HEK293T (cell line): ENCODE results near the gene ZNF236.

Source experiments
- CTCF ChIA-PET: fragments of 350-600 bp; formaldehyde crosslinking; extraction: SDS; loops from one replicate; lab custom pipeline; 2021; ENCODE audit warnings: antibody characterized with exemption, inconsistent platforms; lab: Yijun Ruan, JAX
- POLR2A ChIA-PET: fragments of 350-600 bp; formaldehyde crosslinking; extraction: SDS; loops from one replicate; lab custom pipeline; 2020; ENCODE audit warnings: antibody characterized with exemption, inconsistent platforms; lab: Yijun Ruan, JAX
- DNase-seq: peaks from one replicate; pipeline ENCODE4 v3.0.0; 2012; ENCODE audit warnings: mixed read lengths; ENCODE audit errors: extremely low spot score
- ARNT ChIP-seq: fragments of 450-650 bp; IDR thresholded peaks from 2 replicates; pipeline ENCODE4 v1.6.1; 2017; ENCODE audit warnings: mild to moderate bottlenecking
- BHLHE40 ChIP-seq: fragments of 450-650 bp; IDR thresholded peaks from 2 replicates; pipeline ENCODE4 v1.6.1; 2016; ENCODE audit warnings: mild to moderate bottlenecking, moderate library complexity, borderline replicate concordance
- CTBP1 ChIP-seq: fragments of 450-650 bp; IDR thresholded peaks from 2 replicates; pipeline ENCODE4 v1.6.1; 2016; ENCODE audit warnings: borderline replicate concordance
- ELF4 ChIP-seq: fragments of 450-650 bp; IDR thresholded peaks from 2 replicates; pipeline ENCODE4 v1.6.1; 2017; ENCODE audit warnings: antibody characterized with exemption
- FOXA1 ChIP-seq: fragments of 450-650 bp; IDR thresholded peaks from 2 replicates; pipeline ENCODE4 v1.6.1; 2016; ENCODE audit warnings: mild to moderate bottlenecking
- FOXK2 ChIP-seq: fragments of 450-650 bp; IDR thresholded peaks from 2 replicates; pipeline ENCODE4 v1.6.1; 2016; ENCODE audit warnings: mild to moderate bottlenecking
- FOXM1 ChIP-seq: fragments of 450-650 bp; IDR thresholded peaks from 2 replicates; pipeline ENCODE4 v1.6.1; 2017; ENCODE audit warnings: mild to moderate bottlenecking, borderline replicate concordance
- HDGF ChIP-seq: fragments of 450-650 bp; IDR thresholded peaks from 2 replicates; pipeline ENCODE4 v1.6.1; 2017; ENCODE audit warnings: antibody characterized with exemption, borderline replicate concordance
- L3MBTL2 ChIP-seq: fragments of 450-650 bp; conservative IDR thresholded peaks from 2 replicates; pipeline ENCODE4 v1.6.1; 2016; ENCODE audit warnings: mild to moderate bottlenecking
- LEF1 ChIP-seq: fragments of 450-650 bp; IDR thresholded peaks from 2 replicates; pipeline ENCODE4 v1.6.1; 2017; ENCODE audit warnings: mild to moderate bottlenecking, borderline replicate concordance
- NFRKB ChIP-seq: fragments of 450-650 bp; IDR thresholded peaks from 2 replicates; pipeline ENCODE4 v1.6.1; 2016; ENCODE audit warnings: mild to moderate bottlenecking, moderate library complexity
- SP1 ChIP-seq: fragments of 450-650 bp; IDR thresholded peaks from 2 replicates; pipeline ENCODE4 v1.6.1; 2017
- SUZ12 ChIP-seq: fragments of 450-650 bp; IDR thresholded peaks from 2 replicates; pipeline ENCODE4 v1.6.1; 2016; ENCODE audit warnings: mild to moderate bottlenecking
- TARDBP ChIP-seq: fragments of 450-650 bp; IDR thresholded peaks from 2 replicates; pipeline ENCODE4 v1.6.1; 2016
- ZNF384 ChIP-seq: fragments of 450-650 bp; IDR thresholded peaks from 2 replicates; pipeline ENCODE4 v1.6.1; 2016
- TF ChIP-seq, protein P1 (sequence below): fragments of 450-650 bp; IDR thresholded peaks from 2 replicates; pipeline ENCODE4 v1.6.1; 2016

ZNF236 gene

DNA sequence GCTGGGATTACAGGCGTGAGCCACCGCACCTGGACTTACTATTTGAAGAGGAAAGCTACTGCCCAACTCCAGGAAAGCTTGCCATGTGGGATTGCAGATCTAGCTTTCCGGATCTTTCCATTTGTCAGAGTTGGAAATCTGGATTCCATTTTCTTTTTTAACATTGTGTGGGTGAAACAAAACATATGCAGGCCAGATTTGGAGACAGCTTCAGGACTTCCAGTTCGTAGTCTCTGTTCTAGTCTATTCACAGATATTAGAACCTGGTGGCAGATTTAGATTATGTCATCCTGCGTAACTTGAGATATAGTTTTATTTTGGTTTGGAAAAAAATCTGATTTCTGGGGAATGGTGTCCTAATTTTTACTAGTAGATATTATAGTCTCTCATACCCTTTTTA lies 70.5 kb downstream of the ZNF236 start:
- POLR2A ChIA-PET: no interaction called here
- DNase-seq: no peak
- CTCF ChIA-PET: no interaction called here
- TF ChIP-seq ELF4 (no peak), NFRKB (no peak), LEF1 (no peak), HDGF (no peak), FOXM1 (no peak), ZNF384 (no peak), CTBP1 (no peak), BHLHE40 (no peak), ARNT (no peak), FOXK2 (no peak), FOXA1 (no peak), TARDBP (no peak), L3MBTL2 (no peak), SUZ12 (no peak), SP1 (no peak)
- TF ChIP-seq, protein P1, sequence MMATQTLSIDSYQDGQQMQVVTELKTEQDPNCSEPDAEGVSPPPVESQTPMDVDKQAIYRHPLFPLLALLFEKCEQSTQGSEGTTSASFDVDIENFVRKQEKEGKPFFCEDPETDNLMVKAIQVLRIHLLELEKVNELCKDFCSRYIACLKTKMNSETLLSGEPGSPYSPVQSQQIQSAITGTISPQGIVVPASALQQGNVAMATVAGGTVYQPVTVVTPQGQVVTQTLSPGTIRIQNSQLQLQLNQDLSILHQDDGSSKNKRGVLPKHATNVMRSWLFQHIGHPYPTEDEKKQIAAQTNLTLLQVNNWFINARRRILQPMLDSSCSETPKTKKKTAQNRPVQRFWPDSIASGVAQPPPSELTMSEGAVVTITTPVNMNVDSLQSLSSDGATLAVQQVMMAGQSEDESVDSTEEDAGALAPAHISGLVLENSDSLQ: no peak

DNA sequence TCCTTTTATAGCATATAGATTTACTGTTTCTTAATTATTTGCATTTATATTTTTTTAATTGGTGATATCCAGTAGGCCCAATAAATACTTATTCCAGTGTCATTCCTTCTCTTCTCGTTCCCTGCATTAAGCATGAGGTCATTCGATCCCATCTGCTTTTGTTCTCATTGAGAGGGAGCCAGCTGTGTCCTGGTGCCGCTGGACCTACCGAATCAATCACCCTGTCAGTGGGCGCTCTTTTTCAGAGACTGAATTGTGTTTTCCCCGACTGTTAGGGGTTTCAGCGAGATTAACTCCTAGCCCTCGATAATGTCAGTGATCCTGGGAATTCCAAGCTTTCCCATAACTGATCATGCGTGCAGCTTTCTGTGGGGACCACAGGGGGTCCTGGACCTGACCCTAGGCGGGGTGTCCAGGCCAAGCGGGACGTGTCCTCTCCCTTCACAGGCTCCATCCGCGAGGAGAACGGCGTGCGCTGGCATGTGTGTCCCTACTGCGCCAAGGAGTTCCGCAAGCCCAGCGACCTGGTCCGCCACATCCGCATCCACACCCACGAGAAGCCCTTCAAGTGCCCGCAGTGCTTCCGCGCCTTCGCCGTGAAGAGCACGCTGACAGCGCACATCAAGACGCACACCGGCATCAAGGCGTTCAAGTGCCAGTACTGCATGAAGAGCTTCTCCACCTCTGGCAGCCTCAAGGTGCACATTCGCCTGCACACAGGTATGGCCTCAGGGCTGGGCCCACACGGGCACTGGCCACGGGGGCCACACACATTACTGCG lies 72.4 kb downstream of the ZNF236 start:
- TF ChIP-seq TARDBP (no peak), FOXA1 (no peak), BHLHE40 (no peak), FOXM1 (no peak), ZNF384 (no peak), SUZ12 (no peak), SP1 (no peak), HDGF (no peak), ELF4 (no peak), L3MBTL2 (no peak), CTBP1 (no peak), NFRKB (no peak), ARNT (no peak), LEF1 (no peak), FOXK2 (no peak)
- TF ChIP-seq, protein P1: no peak
- POLR2A ChIA-PET: no interaction called here
- DNase-seq: no peak

DNA sequence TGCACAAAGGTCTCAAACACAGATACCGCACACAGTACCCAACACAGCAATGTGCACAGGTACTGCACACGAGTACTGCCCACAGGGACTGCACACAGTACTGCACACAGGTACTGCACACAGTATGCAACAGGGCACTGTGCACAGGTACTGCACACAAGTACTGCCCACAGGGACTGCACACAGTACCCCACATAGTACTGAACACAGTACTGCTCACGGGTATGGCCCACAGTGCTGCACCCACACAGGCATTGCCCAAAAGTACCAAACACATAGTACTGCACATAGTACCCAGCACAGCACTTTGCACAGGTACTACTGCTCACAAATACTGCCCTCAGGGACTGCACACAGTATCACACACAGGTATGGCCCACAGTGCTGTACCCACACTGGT lies 73.1 kb downstream of the ZNF236 start:
- no peak for DNase-seq
- CTCF ChIA-PET: no interaction called here
- POLR2A ChIA-PET: no interaction called here
- TF ChIP-seq FOXK2 (no peak), FOXM1 (no peak), FOXA1 (no peak), ELF4 (no peak)

More for the DNA sequence above, 72.4 kb downstream of the ZNF236 start:
- CTCF ChIA-PET: interaction anchor here (0.7 kb wide), 1 partner anchor 12 kb away, joined by 3 read pairs; no protein-coding TSS in a partner anchor

DNA sequence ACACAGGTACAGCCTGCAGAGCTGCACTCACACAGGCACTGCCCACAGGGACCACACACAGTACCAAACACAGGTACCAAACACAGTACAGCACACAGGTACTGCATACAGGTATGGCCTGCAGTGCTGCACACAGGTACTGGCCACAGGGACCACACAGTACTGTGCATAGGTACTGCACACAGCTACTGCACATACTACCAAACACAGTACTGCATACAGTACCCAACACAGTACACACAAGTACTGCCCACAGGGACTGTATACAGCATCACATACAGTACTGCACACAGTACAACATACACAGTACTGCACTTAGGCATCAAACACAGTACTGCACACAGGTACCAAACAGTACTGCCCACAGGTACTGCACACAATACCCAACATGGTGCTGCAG lies 74.3 kb downstream of the ZNF236 start:
- TF ChIP-seq BHLHE40 (no peak), HDGF (no peak), FOXM1 (no peak), SP1 (no peak), TARDBP (no peak), FOXA1 (no peak), ZNF384 (no peak), ARNT (no peak), ELF4 (no peak), SUZ12 (no peak), CTBP1 (no peak), LEF1 (no peak)
- POLR2A ChIA-PET: no interaction called here
- CTCF ChIA-PET: no interaction called here
- DNase-seq: no peak

DNA sequence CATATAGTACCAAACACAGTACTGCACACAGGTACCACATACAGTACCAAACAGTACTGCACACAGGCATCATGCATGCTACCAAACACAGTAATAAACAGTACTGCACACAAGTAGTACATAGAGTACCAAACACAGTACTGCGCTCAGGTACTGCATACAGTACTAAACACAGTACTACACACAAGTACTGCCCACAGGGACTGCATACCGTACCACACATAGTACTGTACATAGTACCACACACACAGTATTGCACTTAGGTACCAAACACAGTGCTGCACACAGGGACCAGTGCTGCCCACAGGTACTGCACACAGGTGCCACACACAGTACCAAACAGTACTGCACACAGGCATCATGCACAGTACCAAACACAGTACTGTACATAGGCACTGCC lies 74.9 kb downstream of the ZNF236 start:
- ChIA-PET POLR2A (no interaction called here), CTCF (no interaction called here)
- no peak for DNase-seq
- TF ChIP-seq, protein P1: no peak
- TF ChIP-seq TARDBP (no peak), LEF1 (no peak)

DNA sequence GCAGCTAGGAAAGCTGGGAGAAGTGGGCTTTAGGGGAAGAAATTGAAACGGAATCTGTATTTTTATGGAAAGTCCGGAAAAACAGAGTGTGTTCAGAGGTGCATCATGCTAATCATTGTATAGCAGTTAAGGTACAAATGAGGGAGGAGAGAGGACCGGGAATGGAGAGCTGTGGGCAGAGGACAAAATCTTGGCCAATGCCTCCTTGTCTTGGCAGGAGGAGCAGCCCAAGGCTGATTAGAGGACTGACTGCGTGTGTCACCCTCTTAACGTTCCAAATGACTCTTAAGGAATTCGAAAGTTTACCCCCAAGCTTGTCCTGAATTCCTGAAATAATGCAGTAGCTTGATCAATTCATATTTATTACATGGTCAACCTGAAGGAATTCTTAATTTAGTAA lies 81.0 kb downstream of the ZNF236 start:
- POLR2A ChIA-PET: no interaction called here
- CTCF ChIA-PET: no interaction called here
- no peak for DNase-seq
- no peak for TF ChIP-seq L3MBTL2
- TF ChIP-seq NFRKB: no peak
- no peak for TF ChIP-seq FOXA1
- TF ChIP-seq TARDBP: no peak
- no peak for TF ChIP-seq ARNT
- TF ChIP-seq BHLHE40: no peak
- no peak for TF ChIP-seq FOXM1
- no peak for TF ChIP-seq ZNF384
- no peak for TF ChIP-seq SP1
- TF ChIP-seq CTBP1: no peak
- TF ChIP-seq FOXK2: no peak
